GM19193 (cell line): ENCODE results near the gene CASQ1.

Source experiments
- POLR2A ChIP-seq: IDR thresholded peaks from 4 replicates; pipeline ENCODE4 v1.6.1; 2011; ENCODE audit not compliant: insufficient read depth, insufficient read length; ENCODE audit errors: extremely low read depth

CASQ1 gene

DNA sequence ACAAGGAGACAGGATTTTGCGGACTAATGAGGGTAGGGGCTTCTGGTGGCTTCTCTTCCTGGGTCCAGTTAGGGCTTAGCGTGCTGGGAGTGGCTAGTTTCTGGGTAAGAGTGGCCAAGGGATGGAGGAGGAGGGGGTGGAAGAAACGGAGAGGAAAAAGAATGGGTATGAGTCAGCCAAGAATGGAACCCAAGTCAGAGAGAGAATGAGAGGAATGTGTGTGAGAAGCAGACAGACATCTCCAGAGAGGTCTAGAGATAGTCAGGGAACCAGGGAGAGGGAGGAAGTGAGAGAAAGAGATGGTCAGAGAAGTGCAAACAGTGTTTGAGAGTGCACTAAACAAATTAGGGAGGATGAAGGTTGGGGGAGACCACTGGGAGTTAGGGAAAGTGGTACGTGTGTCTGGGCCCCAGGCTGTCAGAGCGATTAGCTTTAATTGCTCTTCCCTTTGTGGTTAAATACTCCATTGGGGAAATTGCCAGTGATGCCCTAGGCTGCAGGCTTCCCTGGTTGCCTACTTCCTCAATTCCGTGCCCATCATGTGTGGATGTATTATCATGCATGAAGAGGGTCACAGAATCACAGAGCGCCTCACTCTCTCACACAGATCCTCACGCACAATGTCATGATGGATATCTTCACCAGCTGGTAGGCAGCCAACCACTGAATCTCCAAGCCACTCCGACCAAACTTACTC, 16.2 kb downstream of the CASQ1 start:
- TF ChIP-seq POLR2A, result peak; percentile 21

DNA sequence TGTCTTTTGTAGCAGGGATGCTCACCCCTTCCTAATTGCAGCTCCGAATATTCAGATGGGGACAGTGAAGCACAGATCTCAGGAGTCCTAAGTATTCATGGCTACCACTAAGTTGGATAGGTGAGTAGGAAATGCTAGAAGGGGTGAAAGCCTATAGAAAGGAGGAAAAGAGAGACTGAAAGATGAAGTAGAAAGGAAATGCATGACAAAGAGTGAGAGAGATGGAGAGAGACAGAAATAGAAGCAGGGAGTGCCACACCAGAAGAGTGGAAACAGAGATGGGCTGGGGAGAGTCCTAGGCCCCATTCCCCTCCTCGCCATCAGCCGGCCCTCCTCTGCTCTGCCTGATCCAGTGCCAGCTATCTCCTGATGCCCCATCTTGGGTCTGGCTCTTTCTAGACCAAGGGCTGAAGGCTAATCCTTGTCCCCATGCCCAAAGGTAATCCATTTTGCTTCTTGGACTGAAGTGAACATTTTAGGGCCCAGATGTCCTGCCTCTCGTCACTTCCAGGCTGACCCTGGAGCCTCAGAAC, 16.8 kb downstream of the CASQ1 start:
- no peak for TF ChIP-seq POLR2A

DNA sequence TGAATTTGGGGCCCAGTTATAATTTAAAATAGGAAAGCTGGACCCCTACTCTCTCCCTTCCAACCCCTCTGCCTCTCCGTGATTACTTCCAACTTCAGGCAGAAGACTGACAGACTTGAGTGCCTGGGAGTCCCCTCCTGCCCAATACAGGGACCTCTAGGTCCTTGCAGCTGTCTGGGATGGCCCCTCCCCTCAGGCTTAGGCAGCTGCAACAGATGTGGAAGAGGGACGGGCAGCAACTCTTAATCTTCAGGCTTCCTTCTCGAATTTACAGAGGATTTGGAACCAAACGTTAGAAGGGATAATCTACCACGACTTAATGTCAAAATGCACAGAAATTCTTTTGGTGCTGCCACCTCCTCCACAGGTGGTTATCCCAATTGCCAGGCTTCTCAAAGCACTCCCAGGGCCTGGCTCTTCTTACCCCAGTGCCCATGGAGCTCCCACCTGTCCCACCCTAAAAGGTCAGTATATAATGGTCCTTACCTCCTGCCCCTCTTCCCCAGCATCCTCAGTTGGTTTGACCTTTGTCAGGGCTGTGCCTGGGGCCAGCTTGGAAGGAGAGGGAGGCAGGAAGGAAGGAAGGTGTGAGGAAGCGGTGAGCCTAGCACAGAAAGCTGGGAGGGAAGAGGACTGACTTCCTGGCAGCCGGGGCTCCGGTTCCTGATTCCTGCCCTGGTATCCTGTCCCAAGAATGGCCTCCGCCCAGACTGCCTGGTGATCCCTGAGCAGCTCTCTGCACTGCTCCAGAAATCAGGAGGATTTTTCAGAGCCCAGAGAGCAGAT, 17.6 kb downstream of the CASQ1 start:
- TF ChIP-seq POLR2A, result no peak

DNA sequence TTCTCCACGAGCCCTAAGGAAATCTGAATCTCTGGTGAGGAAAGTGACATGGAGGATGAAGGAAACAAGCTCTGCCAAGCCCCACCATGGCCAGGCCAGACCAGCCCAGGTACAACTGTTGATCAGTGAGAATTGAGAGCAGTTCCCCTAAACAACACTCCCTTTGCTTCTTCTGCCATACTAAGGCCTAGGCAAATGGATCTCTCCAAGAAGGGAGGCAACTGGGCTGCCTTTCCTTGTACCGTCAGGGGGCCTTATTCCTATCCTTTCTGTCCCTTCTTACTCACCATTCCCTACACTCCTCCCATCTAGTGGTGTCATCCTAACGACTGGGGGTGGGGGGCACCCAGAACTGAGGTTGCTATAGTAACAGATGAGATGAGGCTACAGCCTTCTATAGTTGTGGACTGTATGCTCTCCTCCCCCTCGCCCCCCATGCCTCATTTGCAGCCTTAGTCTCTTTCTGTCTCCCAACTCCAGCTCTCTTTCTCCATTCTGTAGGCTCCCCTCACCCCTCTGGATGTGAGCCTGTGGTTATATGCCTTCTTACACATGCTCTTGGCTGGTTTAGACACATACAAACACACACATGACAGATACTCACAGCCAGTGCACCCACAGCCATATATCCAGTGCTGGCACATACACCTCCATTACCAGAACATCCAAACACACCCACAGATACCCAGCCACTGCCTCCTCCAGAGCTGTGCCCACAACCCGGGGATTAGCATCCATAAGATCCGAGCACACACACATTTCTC, 18.4 kb downstream of the CASQ1 start:
- TF ChIP-seq POLR2A, result peak; percentile 26

DNA sequence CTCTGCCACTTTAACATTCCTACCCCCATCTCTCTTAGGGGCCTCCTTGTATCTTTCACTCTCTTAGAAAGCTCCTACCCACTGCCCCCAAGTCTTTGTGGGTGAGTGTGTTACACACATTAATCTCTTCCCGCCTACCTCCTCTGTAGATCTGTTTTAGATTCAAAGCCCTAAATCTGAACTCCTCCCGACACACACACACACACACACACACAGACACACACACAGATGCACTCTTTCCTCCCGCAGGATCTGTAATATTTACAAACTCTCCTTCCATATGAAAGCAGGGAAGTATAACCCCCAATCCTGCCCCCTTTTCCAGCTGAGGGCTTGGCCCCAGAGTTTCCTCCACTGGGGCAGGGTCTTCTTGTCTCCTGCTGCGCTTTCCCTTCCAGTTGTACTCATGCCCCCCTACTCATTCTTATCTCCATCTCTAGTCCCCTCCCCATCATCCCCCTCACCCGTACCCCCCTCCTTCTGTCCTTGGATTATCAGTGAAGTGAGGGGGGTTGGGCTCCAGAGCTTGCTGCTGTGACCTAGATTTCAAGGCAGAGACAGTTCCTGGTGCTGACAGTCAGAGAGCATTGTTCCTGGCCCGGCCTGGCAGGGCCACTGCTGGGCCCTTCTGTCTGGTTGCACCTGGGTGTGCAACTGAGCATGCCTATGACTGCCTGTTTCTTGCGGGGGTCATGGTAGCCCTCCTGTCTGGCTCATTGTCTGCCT, 19.1 kb downstream of the CASQ1 start:
- no peak for TF ChIP-seq POLR2A

DNA sequence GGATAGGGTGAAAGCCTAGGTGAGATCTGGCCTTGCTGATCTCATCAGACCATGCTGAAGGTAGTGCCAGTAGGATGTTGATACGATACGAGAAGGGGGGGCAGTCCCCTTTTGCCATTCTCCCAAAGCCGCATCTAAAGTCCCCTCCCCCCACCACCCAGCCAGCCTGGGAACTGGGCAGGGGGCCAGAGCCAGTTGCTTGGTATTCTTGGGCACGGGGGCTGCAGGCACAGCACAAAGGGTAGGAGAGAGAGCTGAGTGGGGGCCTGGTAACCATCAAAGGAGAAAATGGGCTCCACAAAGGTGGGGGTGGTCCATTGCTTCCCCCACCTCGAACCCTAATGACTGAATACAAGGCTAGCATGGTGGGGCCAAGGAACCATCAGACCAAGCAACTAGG, 20.2 kb downstream of the CASQ1 start:
- TF ChIP-seq POLR2A, result no peak

DNA sequence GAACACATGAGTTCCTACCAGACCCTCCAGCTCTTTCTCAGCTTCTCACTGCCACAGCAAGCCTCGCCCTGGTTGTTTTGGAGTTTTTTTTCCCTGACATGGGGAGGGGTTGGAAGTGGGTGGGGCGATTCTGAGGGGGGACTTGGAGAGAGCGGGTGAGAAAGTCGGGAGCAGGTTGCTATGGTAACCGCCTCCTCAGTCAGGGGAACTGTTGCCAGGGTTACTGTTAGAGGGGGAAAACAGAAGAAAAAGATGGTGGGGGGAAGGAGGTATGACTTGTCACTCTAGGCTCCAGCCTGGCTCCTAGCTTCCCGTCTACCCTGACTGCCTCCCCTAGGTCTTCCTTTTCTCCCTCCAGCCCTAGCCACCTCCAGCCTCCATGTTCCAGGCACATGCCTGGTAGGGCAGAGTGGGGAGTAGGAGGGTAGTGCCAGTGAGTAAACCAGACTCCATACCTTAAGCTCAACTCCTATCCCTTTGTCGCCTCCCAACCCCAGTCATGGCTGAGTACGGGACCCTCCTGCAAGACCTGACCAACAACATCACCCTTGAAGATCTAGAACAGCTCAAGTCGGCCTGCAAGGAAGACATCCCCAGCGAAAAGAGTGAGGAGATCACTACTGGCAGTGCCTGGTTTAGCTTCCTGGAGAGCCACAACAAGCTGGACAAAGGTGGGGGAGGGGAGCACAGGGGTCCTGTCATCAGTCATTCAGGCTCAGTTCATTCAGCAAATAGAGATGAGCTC, 20.8 kb downstream of the CASQ1 start:
- no peak for TF ChIP-seq POLR2A

DNA sequence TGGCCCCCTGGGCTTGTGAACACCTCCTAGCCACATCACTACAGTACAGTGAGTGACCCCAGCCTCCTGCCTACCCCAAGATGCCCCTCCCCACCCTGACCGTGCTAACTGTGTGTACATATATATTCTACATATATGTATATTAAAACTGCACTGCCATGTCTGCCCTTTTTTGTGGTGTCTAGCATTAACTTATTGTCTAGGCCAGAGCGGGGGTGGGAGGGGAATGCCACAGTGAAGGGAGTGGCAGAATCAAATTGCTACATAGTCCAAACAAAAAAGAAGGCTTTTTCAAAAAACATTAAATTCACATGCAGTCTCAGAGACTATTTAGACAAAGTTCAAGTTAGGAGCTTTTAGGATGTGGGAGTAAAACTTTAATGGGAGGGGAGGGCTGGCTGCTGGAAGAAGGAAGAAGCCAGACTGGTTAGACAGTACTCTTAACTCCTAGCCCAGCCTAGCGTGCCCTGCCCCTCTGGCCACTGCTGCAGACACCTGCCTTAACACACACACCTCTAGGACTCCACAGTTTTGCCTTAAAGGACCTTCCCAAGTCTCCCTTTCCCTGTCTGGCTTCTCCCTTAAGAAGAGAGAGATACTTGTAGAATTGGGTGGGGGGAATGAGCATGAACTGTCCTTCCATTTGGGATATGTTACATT, 24.2 kb downstream of the CASQ1 start:
- TF ChIP-seq POLR2A, result no peak

DNA sequence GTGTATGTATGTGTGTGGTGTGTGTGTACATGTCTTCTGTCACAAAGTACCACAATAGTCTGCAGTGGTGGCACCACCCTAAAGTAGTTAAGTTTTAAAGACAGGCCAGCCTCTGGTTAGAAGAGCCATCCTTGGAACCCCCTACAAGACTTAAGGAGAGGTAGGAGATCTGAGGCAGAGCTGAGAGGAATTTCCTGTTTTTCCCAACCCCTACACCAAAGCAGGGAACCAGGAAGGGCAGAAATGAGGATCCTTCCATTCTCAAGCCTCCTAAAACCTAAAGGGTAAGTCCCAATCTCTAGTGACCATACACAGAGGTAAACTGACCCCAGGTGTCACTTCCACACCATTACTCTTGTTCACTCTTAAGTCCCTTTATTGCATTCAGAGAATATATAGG, 25.9 kb downstream of the CASQ1 start:
- TF ChIP-seq POLR2A, result no peak

DNA sequence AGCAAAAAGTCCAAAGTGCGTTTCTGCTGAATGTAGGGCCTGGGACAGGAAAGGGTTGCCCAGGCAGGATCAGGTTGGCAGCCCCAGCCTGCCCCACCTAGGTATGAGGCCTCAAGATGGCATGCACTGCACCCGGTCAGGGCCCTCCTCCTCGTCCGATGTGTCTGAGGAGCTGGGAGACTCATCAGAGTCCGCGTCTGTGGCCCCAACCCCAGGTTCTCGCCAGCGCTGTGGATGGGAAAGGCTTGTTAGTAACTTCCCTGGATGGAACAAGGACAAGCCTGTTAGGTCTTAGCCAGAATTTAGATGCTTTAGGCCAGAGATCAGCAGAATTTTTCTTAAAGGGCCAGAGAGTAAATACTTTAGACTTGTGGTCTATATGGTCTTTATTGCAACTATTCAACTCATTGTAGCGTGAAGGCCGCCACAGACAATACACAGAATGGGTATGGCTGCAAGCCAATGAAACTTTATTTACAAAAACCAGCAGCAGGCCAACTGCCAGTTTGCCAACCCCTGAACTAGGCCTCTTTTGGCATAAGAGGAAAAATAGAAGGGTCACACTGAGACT, 27.2 kb downstream of the CASQ1 start:
- TF ChIP-seq POLR2A, result no peak

DNA sequence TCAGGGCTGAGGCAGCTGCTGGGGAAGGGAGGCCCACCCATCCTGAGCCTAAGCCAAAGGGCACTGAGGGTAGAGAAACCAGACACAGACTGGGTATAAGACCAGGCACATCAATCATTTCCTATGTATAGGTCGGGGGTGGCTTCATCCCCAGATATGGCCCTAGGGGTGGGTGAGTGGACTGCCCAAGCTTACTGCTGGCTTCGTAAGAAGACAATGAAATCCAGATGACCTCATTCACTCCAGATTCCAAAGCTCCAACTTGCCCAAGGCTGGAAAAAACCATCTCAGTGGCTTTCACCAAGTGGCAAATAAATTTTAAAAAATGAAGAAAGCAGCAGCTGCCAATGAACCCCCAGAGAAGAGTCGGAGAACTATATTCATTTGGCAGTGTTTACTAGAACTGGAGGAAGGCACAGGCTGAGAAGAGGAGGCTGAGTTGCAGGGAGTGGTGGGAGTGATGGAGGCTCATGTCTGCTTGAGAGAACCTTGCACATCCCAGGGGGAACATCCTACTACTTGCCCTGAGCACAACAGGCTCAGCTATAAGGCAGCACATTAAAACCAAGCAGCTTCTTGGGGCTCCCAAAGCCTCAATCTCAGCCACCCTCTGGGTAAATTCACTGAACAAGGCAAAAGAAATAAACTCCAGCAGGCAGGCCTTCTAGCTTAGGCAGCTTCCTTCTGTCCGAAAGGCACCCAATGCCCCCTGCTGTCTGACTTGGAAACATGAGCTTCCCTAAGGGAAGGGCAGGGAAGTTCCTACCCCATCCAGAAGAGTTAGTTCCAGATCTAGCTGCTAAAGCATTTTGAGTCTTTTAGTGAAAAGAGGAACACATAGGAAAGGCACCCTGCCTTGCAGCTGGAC, 28.9 kb downstream of the CASQ1 start:
- no peak for TF ChIP-seq POLR2A

DNA sequence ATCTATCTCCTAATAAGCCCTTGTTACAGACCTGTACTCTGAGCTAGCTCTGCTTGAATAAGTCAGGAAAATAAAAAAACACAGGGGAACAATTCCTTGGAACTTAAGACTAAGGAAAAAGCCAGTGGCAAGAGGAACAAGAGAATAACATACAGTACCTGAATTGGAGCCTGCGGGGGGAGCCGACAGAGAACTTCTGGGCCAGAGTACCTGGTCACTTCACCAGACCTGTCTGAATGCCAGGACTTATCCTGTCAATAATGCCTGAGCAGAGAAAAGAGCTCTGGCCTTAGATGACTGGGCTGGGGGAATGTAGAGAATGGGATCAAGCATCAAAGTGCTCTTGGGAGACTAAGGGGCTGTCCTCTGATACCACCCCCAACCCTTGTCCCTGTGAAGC, 29.9 kb downstream of the CASQ1 start:
- TF ChIP-seq POLR2A, result no peak
